ENCODE measurements around the gene TICRR.

Gene TICRR

DNA sequence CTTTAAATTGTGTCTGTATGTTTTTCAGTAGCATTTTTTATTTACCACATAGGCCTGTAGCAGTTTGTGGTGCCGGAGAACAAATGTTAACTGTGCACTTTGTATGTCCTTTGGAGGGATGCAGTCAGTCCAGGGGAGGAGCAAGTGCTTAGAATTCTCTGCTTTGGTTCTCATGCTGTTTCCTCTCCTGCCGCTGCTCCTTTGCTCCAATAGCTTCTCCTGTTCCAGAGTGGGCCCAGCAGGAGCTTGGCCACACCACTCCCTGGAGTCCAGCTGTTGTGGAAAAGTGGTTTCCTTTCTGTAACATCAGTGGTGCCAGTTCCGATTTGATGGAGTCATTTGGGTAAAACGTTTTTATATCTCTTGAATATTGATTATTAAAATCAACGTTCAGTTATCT is 16.6 kb downstream of the TICRR start:
- TF ChIP-seq SPI1 (IDR thresholded peaks at IDR 0.05; ENCODE audit: borderline replicate concordance, low read depth) = no peak
- TF ChIP-seq, protein P1, sequence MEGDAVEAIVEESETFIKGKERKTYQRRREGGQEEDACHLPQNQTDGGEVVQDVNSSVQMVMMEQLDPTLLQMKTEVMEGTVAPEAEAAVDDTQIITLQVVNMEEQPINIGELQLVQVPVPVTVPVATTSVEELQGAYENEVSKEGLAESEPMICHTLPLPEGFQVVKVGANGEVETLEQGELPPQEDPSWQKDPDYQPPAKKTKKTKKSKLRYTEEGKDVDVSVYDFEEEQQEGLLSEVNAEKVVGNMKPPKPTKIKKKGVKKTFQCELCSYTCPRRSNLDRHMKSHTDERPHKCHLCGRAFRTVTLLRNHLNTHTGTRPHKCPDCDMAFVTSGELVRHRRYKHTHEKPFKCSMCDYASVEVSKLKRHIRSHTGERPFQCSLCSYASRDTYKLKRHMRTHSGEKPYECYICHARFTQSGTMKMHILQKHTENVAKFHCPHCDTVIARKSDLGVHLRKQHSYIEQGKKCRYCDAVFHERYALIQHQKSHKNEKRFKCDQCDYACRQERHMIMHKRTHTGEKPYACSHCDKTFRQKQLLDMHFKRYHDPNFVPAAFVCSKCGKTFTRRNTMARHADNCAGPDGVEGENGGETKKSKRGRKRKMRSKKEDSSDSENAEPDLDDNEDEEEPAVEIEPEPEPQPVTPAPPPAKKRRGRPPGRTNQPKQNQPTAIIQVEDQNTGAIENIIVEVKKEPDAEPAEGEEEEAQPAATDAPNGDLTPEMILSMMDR (IDR thresholded peaks at IDR 0.05; ENCODE audit: insufficient read depth, low read length) = no peak
- TF ChIP-seq, protein P2, sequence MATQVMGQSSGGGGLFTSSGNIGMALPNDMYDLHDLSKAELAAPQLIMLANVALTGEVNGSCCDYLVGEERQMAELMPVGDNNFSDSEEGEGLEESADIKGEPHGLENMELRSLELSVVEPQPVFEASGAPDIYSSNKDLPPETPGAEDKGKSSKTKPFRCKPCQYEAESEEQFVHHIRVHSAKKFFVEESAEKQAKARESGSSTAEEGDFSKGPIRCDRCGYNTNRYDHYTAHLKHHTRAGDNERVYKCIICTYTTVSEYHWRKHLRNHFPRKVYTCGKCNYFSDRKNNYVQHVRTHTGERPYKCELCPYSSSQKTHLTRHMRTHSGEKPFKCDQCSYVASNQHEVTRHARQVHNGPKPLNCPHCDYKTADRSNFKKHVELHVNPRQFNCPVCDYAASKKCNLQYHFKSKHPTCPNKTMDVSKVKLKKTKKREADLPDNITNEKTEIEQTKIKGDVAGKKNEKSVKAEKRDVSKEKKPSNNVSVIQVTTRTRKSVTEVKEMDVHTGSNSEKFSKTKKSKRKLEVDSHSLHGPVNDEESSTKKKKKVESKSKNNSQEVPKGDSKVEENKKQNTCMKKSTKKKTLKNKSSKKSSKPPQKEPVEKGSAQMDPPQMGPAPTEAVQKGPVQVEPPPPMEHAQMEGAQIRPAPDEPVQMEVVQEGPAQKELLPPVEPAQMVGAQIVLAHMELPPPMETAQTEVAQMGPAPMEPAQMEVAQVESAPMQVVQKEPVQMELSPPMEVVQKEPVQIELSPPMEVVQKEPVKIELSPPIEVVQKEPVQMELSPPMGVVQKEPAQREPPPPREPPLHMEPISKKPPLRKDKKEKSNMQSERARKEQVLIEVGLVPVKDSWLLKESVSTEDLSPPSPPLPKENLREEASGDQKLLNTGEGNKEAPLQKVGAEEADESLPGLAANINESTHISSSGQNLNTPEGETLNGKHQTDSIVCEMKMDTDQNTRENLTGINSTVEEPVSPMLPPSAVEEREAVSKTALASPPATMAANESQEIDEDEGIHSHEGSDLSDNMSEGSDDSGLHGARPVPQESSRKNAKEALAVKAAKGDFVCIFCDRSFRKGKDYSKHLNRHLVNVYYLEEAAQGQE (IDR thresholded peaks at IDR 0.05; ENCODE audit: insufficient replicate concordance, low read depth) = no peak
- no peak for TF ChIP-seq POLR2AphosphoS5 (IDR thresholded peaks at IDR 0.05; ENCODE audit: low read depth)
- TF ChIP-seq GABPA (IDR thresholded peaks at IDR 0.05; ENCODE audit: low read depth) = no peak
- no peak for DNase-seq (ENCODE audit: low read depth in 1 of 2, low spot score in 1 of 2)
- Histone ChIP-seq H3K27me3 (ENCODE audit: insufficient read depth, poor library complexity, severe bottlenecking) (no peaks in the 10 kb centered on the region), H3K27ac (replicated peaks) (no peak overlapping the region), H3K4me3 (replicated peaks; ENCODE audit: insufficient read depth, low read length) (no peak overlapping the region)

DNA sequence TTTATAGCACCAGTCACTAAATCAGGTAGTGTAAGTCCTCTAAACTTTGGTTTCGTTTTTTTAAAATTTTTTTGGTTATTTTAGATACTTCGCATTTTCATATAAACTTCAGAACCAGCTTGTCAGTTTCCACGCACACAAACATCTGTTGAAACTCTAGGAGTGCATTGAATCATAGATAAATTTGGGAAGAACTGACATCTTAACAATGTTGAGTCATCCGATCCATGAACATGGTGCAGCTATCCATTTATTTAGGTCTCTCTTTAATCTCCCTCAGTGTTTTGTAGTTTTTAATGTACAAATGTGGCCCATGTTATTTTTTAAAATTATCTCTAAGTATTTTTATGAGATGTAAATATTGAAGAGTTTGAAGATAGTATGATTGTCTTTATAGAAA is 17.7 kb downstream of the TICRR start:
- Histone ChIP-seq H3K27ac (replicated peaks) (no peak overlapping the region), H3K4me3 (replicated peaks; ENCODE audit: insufficient read depth, low read length) (no peak overlapping the region), H3K27me3 (ENCODE audit: insufficient read depth, poor library complexity, severe bottlenecking) (no peaks in the 10 kb centered on the region)
- no peak for TF ChIP-seq GABPA (IDR thresholded peaks at IDR 0.05; ENCODE audit: low read depth)
- TF ChIP-seq, protein P2 (IDR thresholded peaks at IDR 0.05; ENCODE audit: insufficient replicate concordance, low read depth) = no peak
- no peak for TF ChIP-seq POLR2AphosphoS5 (IDR thresholded peaks at IDR 0.05; ENCODE audit: low read depth)
- no peak for DNase-seq (ENCODE audit: low read depth in 1 of 2, low spot score in 1 of 2)

DNA sequence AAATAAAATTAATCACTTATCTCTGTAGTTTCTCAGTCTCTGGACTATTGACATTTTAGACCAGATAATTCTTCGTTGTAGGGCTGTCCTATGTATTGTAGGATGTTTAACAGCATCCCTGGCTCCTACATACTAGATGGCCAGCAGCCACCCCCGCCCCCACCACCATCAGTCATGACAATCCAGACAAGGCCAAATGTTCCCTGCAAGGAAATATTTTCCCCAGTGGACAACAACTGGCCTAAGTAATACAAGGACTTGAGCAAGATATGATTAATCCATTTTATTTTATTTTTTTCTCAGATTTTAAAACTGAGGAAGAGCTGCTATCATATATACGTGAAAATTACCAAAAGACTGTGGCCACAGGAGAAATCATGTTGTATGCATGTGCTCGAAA is 23.8 kb downstream of the TICRR start:
- Histone ChIP-seq H3K27ac (replicated peaks) (no peak overlapping the region), H3K27me3 (ENCODE audit: insufficient read depth, poor library complexity, severe bottlenecking) (no peaks in the 10 kb centered on the region), H3K4me3 (replicated peaks; ENCODE audit: insufficient read depth, low read length) (no peak overlapping the region)
- no peak for TF ChIP-seq GABPA (IDR thresholded peaks at IDR 0.05; ENCODE audit: low read depth)
- DNase-seq (ENCODE audit: low read depth in 1 of 2, low spot score in 1 of 2) = no peak

DNA sequence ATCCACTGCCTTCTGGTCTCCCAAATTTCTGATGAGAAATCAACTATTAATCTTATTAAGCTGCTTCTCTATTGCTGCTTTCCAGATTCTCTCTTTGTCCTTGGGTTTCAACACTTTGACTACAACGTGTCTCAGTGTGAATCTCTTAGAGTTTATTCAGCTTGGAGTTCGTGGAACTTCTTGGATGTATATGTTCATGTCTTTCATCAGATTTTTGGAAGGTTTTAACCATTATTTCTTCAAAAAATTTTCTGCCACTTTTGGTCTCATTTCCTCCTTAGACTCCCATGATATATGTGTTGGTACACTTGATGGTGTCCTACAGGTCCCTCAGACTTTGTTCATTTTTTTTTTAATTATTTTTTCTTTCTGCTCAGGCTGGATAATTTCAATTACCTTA is 36.0 kb downstream of the TICRR start:
- TF ChIP-seq SPI1 (IDR thresholded peaks at IDR 0.05; ENCODE audit: borderline replicate concordance, low read depth) (no peak), GABPA (IDR thresholded peaks at IDR 0.05; ENCODE audit: low read depth) (no peak), POLR2AphosphoS5 (IDR thresholded peaks at IDR 0.05; ENCODE audit: low read depth) (no peak)
- TF ChIP-seq, protein P2 (IDR thresholded peaks at IDR 0.05; ENCODE audit: insufficient replicate concordance, low read depth) = no peak
- TF ChIP-seq, protein P1 (IDR thresholded peaks at IDR 0.05; ENCODE audit: insufficient read depth, low read length) = no peak
- Histone ChIP-seq H3K27me3 (ENCODE audit: insufficient read depth, poor library complexity, severe bottlenecking) (no peaks in the 10 kb centered on the region), H3K27ac (replicated peaks) (no peak overlapping the region), H3K4me3 (replicated peaks; ENCODE audit: insufficient read depth, low read length) (no peak overlapping the region)
- DNase-seq (ENCODE audit: low read depth in 1 of 2, low spot score in 1 of 2) = no peak
